GM18951 (cell line): ENCODE measurements around the gene ARAP1.

Experiments used
- POLR2A ChIP-seq: IDR thresholded peaks from 4 replicates; pipeline ENCODE4 v1.6.1; 2011; ENCODE audit warnings: mild to moderate bottlenecking; ENCODE audit not compliant: insufficient read length, insufficient read depth; ENCODE audit errors: extremely low read depth
- in situ Hi-C: fragments of 300-500 bp; cut with MboI; formaldehyde crosslinking; loops from one replicate; pipeline ENCODE4 v1.12.0; 2022; ENCODE audit warnings: low sequenced_read_pairs, mixed read lengths, inconsistent platforms; ENCODE audit not compliant: unreplicated experiment

ARAP1 gene

GRCh38 chr11:72704028-72704782 is 48.0 kb downstream of the ARAP1 start:
- no peak for TF ChIP-seq POLR2A

GRCh38 chr11:72703267-72704008 is 48.8 kb downstream of the ARAP1 start:
- no peak for TF ChIP-seq POLR2A

More at GRCh38 chr11:72704028-72704782, 48.0 kb downstream of the ARAP1 start:
- in situ Hi-C loops: no loop called here

GRCh38 chr11:72702577-72703241 is 49.5 kb downstream of the ARAP1 start:
- TF ChIP-seq POLR2A: no peak
- in situ Hi-C loops: no loop called here

More at GRCh38 chr11:72703267-72704008, 48.8 kb downstream of the ARAP1 start:
- in situ Hi-C loops: no loop called here

GRCh38 chr11:72702096-72702495 is 50.1 kb downstream of the ARAP1 start:
- in situ Hi-C loops: no loop called here
- no peak for TF ChIP-seq POLR2A

- in situ Hi-C loops: no loop called here
- TF ChIP-seq POLR2A: no peak
Observed at GRCh38 chr11:72701466-72701865, 50.7 kb downstream of the ARAP1 start.

- in situ Hi-C loops: no loop called here
- no peak for TF ChIP-seq POLR2A
Observed at GRCh38 chr11:72700146-72700545, 52.1 kb downstream of the ARAP1 start.

- TF ChIP-seq POLR2A: no peak
- in situ Hi-C loops: no loop called here
Observed at GRCh38 chr11:72697814-72698213, 54.4 kb downstream of the ARAP1 start.

- no peak for TF ChIP-seq POLR2A
- in situ Hi-C loops: no loop called here
Observed at GRCh38 chr11:72696866-72697700, 55.1 kb downstream of the ARAP1 start.

- in situ Hi-C loops: no loop called here
- no peak for TF ChIP-seq POLR2A
Observed at GRCh38 chr11:72695354-72695753, 56.9 kb downstream of the ARAP1 start.

- in situ Hi-C loops: no loop called here
- no peak for TF ChIP-seq POLR2A
Observed at GRCh38 chr11:72693271-72693968, 58.8 kb downstream of the ARAP1 start.

- in situ Hi-C loops: no loop called here
- no peak for TF ChIP-seq POLR2A
Observed at GRCh38 chr11:72692498-72693237, 59.5 kb downstream of the ARAP1 start.
